GM21737 (cell line): ENCODE results near the gene SPOP.
"Not testable (repeated sequence)": the region's sequence is repeated elsewhere in the genome, so short reads cannot be mapped to it uniquely, and the experiment has no call there.

Experiments
- ATAC-seq: cut with Tn5 transposase; IDR thresholded peaks from one replicate; pipeline ENCODE4 v1.9.1; 2021; ENCODE audit warnings: mild to moderate bottlenecking, moderate library complexity; ENCODE audit not compliant: unreplicated experiment

The SPOP gene

DNA sequence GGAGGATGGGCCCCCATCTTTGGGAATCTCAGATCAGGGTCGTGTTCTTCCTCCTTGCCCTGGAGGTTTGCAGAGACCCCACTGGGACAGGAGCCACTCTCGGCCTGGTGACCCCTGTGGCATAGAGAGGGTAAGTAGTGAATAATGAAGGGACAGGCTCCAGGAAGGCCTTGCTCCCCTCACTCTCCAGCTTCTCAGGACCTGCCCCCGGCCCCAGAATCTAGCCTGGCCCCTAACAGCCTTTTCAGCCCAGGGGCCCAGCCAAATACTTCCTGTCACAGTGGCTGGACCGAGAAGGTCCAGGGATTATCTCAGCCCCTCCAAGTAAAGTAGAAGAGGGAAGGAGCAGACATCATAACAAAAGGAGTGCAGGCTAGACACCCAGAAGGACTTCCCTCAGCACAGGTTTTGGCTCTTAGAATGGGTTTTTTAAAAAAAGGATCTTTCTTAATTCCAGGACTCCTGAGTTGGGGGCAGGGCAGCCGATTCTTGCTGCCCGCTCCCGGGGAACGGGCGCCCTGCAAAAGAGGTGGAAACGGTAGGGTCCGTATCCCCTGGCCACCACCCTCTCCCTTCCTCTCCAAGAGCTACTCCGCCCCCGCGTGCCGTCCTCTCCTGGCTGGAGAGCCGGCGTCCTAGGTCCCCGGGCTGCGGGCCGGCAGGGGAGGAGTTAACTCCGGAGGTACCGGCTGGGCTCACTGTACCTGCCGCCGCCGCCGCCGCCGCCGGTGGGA lies 102.8 kb downstream of the SPOP start:
- no peak for ATAC-seq

DNA sequence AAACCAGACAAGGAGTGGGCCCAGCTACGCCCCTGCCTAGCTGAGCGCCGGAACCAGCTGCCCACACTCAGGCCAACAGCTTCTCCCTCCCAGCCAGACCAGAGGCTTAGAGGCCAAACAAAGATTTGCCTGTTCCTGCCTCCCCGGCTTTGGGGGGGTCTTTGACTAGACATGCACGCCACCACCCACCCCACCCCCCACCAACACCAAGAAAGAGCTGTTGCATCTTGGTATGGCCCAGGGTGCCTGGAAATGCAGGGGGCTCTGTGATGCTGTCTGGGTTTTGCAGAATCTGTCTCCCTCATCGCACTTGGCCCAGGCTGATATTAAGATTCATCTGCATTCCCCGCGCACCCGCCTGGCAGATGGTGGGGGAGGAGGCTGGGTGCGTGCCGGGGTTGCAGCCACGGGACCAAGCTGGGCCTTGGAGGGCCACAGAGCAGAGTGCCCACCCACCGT lies 103.5 kb downstream of the SPOP start:
- ATAC-seq, result no peak

DNA sequence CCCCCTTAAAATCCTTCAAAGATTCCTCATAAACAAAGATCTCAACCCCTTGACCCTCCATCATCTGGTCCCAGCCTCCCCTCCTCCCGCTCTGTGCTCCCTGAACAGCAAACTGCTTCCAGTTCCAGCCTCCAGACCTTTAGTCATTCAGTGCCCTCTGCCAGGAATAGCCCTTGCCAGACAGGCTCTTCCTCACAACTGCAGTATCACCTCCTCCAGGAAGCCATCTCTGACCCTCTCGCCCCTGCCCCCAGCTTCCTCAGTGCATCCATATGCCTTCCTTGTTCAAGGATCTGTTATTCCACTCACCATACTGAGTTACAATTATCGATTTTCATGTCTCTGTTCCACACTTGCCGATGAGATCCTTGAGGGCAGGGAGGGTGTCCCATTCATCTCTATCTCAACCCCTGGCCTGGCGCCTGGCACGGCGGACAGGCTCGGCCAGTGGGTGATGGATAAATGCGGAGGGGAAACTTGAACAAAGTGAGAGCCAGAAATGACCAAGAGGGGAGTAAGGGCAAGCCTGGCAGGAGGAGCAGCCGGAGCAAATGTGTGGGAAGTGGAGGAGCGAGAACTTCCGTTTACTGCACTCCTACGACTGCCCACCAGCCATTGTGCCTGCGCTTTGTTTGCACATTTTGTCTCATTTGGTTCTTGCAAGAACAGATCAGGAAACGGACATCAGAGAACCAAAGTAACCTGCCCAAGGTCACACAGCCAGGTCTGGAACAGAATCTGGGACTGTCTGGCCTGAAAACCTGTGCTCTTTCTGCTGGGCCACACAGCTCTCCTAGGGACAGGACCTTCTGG lies 104.2 kb downstream of the SPOP start:
- ATAC-seq, result no peak

DNA sequence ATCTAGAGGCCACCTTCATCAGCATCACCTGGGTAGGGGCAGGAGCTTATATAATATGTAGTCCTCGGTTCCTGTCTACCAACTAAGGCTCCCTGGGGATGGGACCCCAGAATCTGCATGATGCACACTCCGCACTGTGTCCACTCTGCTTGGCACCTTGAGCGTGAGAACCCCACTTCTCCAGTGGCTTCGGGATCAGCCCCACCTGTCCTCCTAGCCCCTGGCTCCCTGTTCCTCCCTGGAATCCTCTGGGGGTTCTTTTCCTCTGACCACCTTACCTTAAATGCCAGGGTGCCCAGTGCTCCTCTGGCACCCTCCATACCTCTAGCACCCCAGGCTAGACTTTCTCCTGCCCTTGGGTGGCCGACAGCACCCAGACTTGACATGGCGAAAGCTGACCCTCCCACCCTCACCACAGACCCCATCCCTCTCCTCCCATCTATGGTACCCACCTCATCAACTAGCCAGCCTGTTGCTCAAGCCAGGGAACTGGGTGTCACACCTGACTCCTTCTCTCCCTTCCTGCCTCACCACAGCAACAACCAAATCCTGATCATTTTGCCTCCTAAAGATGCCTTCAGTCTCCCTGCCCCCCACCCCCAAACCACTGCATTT lies 105.0 kb downstream of the SPOP start:
- ATAC-seq, result no peak

DNA sequence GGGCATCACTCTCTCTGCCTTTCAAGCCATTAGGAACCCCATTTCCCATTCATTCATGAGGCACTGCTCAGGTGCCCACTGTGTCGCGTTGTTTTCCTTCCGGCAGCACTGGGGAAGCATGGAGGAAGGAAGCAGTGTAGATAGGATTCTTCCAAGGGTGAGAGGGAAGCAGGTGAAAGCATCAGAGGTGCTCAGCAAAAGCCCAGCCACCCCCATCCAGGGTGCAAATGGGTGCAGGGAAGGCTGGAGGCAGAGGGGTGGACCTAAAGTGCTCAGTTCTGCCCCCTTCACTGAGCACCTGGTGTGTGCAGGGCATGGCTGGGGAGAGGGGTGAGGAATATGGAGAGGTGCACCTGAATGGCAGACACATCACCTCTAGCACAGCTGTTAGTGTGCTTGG lies 105.7 kb downstream of the SPOP start:
- ATAC-seq, result no peak

DNA sequence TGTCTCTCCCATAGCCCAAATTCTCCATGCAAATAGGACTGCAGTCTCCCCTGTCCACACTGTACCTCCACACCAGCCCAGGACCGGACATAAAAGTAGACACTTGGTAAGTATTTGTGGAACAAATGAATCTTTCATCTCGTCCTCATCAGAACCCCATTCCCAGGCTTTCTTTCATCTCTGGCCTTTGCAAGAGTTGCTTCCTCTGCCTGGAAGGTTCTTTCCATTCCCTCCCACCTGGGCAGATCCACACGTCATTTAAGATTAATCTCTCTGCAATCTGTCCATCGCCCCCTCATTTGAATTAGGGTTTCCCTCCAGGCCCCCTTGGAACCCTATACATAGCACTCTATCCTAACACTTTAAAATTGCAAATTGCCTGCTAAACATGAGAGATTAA lies 106.1 kb downstream of the SPOP start:
- no peak for ATAC-seq

DNA sequence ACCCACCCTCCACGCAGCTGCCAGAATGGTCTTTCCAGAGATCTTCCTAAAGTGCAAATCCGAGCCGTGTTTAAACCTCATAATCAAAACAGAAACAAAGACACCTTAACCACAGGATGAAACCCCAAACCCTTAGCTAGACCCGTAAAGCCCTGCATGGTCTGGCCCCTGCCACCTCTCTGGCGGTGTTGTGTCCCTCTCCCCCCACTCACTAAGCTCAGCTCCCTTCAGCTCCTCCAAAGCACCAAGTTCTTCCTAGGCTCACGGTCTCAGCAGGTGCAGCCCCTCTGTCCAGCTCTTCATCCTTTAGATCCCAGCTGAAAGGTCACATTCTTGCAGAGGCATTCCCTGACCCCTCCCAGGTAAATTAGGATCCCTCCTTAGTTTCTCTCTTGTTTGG lies 106.6 kb downstream of the SPOP start:
- no peak for ATAC-seq

DNA sequence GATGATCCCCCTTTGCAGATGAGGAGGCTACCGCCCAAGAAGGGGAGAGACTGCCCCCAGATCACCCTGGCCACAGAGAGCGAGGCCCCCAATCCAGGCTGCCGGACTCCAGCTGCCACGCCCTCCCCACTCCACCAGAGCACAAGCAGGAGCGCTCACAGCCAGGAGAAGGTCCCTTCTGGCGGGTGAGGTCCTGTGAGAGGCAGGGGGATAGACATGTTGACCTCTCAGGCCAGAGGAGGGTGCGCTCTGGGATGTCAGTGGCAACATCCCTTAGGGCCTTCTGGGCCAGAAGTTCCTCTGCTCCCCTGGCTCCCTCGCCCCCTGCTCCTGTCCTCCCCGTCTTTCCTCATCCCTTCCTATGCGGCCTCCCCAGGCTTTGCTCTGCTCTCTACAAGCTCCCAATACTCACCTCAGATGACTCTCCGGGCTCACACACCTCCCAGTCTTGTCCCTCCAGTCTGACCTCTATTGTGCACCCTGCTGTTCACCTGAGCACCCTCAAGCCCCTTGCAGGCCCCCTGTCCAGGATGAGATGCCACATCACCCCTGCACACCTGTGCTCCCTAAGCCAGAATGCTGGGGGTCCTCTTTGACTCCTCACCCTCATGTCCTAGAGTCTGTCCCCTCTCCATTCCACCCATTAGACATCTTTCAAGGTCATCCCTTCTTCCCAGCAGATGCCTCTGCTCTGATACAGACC lies 107.2 kb downstream of the SPOP start:
- no peak for ATAC-seq

DNA sequence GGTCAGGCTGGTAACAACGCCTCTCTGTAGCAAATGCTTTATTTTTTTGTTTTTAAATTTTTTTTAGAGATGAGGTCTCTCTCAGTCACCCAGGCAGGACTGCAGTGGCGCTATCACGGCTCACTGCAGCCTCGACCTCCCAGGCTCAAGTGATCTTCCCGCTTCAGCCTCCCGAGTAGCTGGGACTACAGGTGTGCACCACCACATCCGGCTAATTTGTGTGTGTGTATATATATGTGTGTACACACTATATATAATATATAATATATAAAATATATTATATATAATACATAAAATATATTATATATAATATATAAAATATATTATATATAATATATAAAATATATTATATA lies 109.2 kb downstream of the SPOP start:
- ATAC-seq, result not testable (repeated sequence)

DNA sequence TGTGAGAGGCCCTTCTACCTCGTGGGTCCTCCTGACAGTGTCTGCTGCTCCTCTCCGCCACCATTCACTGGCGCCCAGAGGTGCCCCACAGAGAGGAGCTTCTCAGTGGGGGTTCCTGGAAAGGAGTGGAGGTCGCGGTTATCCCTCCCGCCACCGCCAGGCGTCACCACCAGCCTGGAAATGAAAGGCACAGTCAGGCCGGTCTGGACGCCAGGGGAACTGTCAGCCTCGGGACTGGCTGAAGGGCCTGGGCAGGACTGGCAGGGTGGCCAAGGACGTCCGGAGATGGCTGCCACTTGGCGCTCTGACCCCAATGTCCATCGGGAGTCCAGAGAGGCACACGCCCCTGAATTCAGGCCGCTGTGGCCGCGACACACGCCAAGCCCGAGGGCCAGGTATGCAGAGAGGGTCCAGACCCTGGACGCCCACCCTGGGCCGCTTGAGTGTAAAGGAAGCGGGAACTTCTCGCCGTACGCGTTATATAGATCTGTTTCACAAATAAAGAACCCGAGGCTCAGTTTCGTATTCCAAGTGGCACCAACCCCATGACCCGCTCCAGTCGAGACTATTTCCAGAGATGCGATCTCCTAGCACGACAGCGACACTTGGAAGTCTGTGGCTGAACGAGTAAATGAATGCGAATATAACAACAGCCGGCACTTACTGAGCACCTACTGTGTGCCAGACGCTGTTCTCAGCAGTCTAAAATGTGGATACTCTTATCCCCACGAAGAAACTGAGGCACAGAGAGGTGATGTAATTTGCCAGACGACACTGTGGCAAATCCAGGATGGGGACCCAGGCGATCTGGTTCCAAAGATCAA lies 109.8 kb downstream of the SPOP start:
- no peak for ATAC-seq

DNA sequence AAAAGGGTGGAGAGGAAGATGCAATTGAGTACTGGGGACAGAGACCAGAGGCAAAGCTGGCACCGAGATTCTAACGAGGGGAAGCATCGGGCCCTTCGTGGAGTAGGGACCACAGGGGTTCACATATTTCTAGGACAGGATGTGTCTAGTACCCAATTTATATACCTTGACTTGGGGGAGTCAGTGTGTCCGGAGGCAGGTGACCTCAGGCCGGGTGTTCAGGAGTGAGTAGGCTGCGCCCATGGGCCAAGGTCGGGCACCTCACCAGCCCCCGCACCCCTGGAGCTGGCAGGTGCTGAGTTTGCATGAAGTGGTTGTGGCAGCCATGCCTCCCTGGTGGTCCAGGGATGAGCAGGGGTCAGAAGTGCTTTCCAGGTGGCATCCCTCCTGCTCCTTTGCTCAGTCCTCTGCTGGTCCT lies 110.8 kb downstream of the SPOP start:
- no peak for ATAC-seq

DNA sequence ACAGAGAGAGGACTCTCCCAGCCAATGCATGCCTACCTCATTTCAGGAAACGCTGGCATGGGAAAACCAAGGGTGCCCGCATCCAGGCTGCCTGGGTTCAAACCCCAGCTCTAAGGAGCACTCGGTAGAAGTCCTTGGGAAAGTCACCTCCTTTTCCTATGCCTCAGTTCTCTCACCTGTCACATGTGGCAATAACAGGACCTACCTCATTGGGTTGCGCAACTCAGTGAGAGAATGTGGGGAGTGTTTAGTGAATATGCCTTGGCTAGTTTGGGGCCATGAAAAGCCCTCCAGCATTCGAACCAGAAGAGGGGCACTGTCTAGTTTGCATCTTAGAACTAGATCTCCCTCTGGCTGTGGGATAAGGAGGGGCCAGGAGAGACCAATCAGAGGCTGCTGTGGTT lies 111.2 kb downstream of the SPOP start:
- ATAC-seq, result no peak

DNA sequence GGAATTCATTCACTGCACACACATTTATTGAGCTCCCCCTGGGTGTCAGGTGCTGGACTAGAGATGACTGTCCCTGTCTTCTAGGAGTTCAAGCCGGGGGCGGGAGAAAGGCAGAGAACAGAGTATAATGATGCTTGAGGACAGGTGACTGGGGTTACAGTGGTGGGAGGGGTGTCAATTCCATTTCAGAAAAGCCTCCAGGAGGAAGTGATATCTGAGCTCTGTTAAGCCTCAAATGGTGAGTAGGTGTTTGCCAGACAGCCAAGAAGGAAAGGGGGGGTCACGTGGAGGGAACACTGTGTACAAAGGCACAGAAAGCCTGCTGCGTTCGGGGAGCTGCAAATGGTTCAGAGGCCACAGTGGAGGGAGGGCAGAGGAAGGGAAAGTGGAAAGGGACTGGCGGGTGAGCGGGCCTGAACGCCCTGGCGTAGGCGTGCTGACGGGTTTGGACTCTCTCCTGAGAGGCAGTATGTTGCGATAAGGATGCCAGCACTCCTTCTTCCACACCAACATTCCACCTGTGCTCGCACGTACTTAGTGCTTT lies 111.9 kb downstream of the SPOP start:
- no peak for ATAC-seq

DNA sequence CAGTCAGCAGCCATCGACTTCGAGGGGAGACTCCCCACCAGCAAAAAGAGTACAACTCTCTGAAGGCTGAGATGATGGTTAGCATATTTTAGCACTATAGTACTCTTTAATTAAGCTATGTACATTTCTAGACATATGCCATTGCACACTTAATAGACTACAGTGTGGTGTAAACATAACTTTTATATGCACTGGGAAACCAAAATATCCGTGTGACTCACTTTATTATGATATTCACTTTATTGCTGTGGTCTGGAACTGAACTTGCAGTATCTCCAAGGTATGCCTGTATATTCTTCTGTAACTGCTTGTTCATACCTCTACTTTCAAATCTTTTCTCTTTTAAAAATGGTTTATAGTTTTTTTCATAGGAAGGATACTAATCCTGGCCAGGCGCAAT lies 113.3 kb downstream of the SPOP start:
- ATAC-seq, result no peak

DNA sequence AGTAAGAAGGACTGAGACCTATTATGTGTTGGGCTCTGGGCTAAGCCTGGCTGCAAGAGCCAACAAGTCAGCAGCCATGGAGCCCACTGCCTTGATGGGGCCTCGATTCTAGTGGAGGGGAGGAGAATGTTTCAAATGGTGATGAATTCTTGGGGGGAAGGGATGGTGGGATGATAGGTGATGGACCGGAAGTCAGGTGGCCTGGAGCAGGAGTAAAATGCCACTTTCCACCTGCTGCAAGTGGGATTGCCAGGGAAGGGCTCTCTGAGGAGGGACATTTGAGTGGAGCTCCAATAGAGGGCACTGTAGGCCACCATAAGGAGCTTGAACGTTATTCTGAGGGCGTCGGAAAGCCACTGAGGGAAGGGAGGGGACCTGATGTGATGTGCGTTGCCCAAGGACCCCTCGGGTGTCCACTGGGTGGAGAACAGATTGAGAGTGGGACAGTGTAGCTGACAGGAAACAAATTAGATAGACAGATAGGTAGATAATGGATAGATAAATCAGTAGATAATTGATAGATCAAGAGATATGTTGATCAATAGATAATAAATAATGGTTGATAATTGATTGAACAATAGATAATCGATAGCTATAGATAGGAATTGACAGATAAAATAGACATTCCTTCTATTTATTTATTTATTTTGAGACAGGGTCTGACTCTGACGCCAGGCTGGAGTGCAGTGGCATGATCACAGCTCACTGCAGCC lies 120.4 kb downstream of the SPOP start:
- ATAC-seq, result no peak

DNA sequence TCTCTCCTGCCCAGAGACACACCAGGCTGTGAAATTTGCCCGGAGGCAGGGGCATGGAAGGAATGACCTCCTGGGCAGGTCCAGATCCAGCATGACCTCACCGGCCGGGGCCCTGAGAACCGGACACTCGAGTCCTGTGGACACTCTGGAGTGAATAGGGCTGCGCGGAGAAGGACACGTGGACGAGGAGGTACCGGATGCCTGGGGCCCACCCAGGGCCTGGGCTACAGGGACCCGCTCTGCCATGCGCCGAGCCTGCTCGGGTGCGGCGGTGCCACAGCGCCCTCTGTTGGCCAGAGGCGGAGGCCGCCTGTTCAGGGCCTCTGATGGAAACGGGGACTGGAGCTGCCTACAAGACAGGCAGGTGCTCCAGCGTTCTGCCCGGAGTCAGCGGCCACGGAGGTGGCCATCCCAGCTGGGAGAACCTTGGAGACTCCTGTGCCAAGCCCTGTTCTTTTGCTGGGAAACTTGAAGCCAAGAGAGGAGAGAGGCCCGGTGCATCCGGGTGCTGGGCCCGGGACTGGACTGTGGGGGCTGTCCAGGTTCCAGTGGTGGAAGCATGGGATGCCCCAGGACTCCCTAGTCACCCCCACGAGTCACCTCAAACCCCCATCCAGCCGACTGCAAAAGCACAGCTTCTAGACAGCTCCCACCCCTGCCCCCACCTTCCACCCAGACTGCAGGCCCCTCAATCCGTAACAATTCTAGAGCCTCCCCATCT lies 121.5 kb downstream of the SPOP start:
- ATAC-seq, result peak; percentile 72

DNA sequence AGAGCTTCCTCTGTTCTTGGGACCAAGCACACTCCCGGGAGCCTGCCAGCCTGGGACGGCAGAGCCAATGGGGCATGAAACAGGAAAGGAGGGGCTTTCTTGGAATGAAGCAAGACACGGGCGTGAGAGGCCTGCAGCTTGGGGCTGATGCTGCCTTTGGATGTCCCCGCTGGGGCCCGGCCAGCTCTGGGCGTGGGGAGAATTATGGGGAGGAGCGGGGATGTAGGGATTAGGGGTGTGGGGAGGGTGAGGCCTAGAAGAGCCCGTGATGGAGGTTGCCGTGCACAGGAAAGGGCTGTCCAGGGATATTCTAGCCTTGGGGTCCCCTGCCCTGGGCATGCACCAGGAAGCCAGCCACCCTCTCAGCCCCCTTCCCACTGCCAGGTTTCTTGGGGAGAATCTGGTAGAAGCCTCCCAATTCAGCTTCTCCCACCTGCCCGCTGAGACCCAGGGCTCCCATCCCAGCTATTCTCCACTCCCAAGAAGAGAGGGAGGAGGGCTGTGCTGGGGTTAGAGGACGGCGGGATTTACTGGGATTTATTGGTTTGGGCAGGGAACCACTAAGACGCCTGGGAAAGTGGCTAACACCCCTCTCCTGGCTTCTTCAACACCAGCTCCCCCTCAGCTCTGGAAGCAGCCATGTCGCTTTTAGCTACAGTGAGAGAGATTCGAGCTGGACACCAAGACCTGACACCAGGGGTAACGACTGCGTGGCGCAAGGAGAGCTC lies 122.2 kb downstream of the SPOP start:
- no peak for ATAC-seq
